Skeletal muscle tissue (tissue), 4 donors: ENCODE data around the gene NPR1. TPM values are rescaled to one million over a fixed set of nuclear protein-coding genes. Genes with fewer than 3 reads are reported as not detected.

Source experiments
- H3K27ac ChIP-seq: one replicate; pipeline ENCODE4 v1.7.0; 2013; ENCODE audit warnings: mild to moderate bottlenecking, low read depth, low read length, inconsistent platforms
- H3K27me3 ChIP-seq, 3 donors: one replicate each; pipeline ENCODE4 v1.7.0; 2013; ENCODE audit warnings: low read length in 3 of 3; ENCODE audit not compliant: control insufficient read depth in 3 of 3, insufficient read depth in 3 of 3
- H3K36me3 ChIP-seq, 3 donors: one replicate each; pipeline ENCODE4 v1.7.0; 2013; ENCODE audit warnings: low read length in 3 of 3; ENCODE audit not compliant: control insufficient read depth in 3 of 3, insufficient read depth in 3 of 3
- H3K4me1 ChIP-seq, 3 donors: one replicate each; pipeline ENCODE4 v1.7.0; 2013; ENCODE audit warnings: low read length in 3 of 3, mild to moderate bottlenecking in 3 of 3; ENCODE audit not compliant: control insufficient read depth in 3 of 3, insufficient read depth in 3 of 3
- H3K4me3 ChIP-seq, 3 donors: one replicate each; pipeline ENCODE4 v1.7.0; 2013; ENCODE audit warnings: low read length in 3 of 3
- H3K9ac ChIP-seq, 3 donors: one replicate each; pipeline ENCODE4 v1.7.0; 2013; ENCODE audit warnings: low read length in 3 of 3, mild to moderate bottlenecking in 3 of 3, moderate library complexity in 2 of 3, low read depth in 1 of 3
- H3K9me3 ChIP-seq, 3 donors: one replicate each; pipeline ENCODE4 v1.7.0; 2013; ENCODE audit warnings: low read length in 3 of 3; ENCODE audit not compliant: control insufficient read depth in 3 of 3
- total RNA-seq: library from RNA; depleted of rRNA; stranded (reverse); fragments of >200 nt; gene quantifications from one replicate; pipeline ENCODE4 v1.2.3, GENCODE V29; 2014
- donor health status: Osteomylitis.

The NPR1 gene
- total RNA-seq, 1 donor from 2014 or later: 11.5 TPM

- peaks cover 17 to 26% (median 24%) of the 10 kb centered on the region in 3 donors for H3K4me1 ChIP-seq
- peaks cover 5 to 10% (median 8%) of the 10 kb centered on the region in 3 donors for H3K27me3 ChIP-seq
- no peak overlapping the region for H3K9ac ChIP-seq
- H3K36me3 ChIP-seq: peaks cover 6 to 9% (median 6%) of the 10 kb centered on the region in 3 donors
- H3K9me3 ChIP-seq: no peaks in the 10 kb centered on the region
- no peak overlapping the region for H3K4me3 ChIP-seq
- H3K27ac ChIP-seq: no peak overlapping the region
Observed at GRCh38 chr1:153673511-153673910, 5.0 kb upstream of the NPR1 start.

- H3K27me3 ChIP-seq: peaks cover 23 to 38% (median 33%) of the 10 kb centered on the region in 3 donors
- H3K9ac ChIP-seq: peak overlapping the region in 2 of 3 donors; percentile 38 to 68
- H3K4me3 ChIP-seq: peak overlapping the region; percentile 57 to 74 (median 63)
- H3K27ac ChIP-seq: no peak overlapping the region
- H3K36me3 ChIP-seq: no peaks in the 10 kb centered on the region
- H3K4me1 ChIP-seq: peaks cover 10 to 24% (median 18%) of the 10 kb centered on the region in 3 donors
- no peaks in the 10 kb centered on the region for H3K9me3 ChIP-seq
Observed at GRCh38 chr1:153677718-153678518, 570 bp upstream of the NPR1 start.

- Histone ChIP-seq H3K36me3 (no peaks in the 10 kb centered on the region), H3K4me1 (peaks cover 10 to 24% (median 18%) of the 10 kb centered on the region in 3 donors), H3K9ac (peak overlapping the region; percentile 33 to 68 (median 38)), H3K4me3 (peak overlapping the region; percentile 57 to 74 (median 63)), H3K27ac (no peak overlapping the region), H3K27me3 (peaks cover 23 to 38% (median 33%) of the 10 kb centered on the region in 3 donors), H3K9me3 (no peaks in the 10 kb centered on the region)
Observed at GRCh38 chr1:153679337-153680119, 1.0 kb downstream of the NPR1 start.

- H3K36me3 ChIP-seq: peaks cover 0 to 2% (median 0%) of the 10 kb centered on the region in 3 donors
- no peak overlapping the region for H3K27ac ChIP-seq
- peaks cover 23 to 38% (median 33%) of the 10 kb centered on the region in 3 donors for H3K27me3 ChIP-seq
- H3K4me1 ChIP-seq: peaks cover 10 to 24% (median 18%) of the 10 kb centered on the region in 3 donors
- H3K4me3 ChIP-seq: peak overlapping the region in 2 of 3 donors; percentile 63 to 74
- H3K9ac ChIP-seq: no peak overlapping the region
- no peaks in the 10 kb centered on the region for H3K9me3 ChIP-seq
Observed at GRCh38 chr1:153680120-153680403, 1.6 kb downstream of the NPR1 start.

- H3K4me3 ChIP-seq: no peak overlapping the region
- peaks cover 10 to 21% (median 15%) of the 10 kb centered on the region in 3 donors for H3K4me1 ChIP-seq
- H3K27ac ChIP-seq: no peak overlapping the region
- peaks cover 0 to 8% (median 0%) of the 10 kb centered on the region in 3 donors for H3K36me3 ChIP-seq
- H3K27me3 ChIP-seq: peaks cover 23 to 37% (median 31%) of the 10 kb centered on the region in 3 donors
- H3K9ac ChIP-seq: no peak overlapping the region
- no peaks in the 10 kb centered on the region for H3K9me3 ChIP-seq
Observed at GRCh38 chr1:153682730-153683129, 4.2 kb downstream of the NPR1 start.

- Histone ChIP-seq H3K27me3 (peaks cover 16 to 26% (median 20%) of the 10 kb centered on the region in 3 donors), H3K9ac (no peak overlapping the region), H3K27ac (no peak overlapping the region), H3K36me3 (peaks cover 0 to 12% (median 0%) of the 10 kb centered on the region in 3 donors), H3K4me3 (no peak overlapping the region), H3K9me3 (no peaks in the 10 kb centered on the region), H3K4me1 (peaks cover 2 to 10% (median 4%) of the 10 kb centered on the region in 3 donors)
Observed at GRCh38 chr1:153683854-153684253, 5.4 kb downstream of the NPR1 start.

- H3K9ac ChIP-seq: no peak overlapping the region
- H3K4me1 ChIP-seq: no peaks in the 10 kb centered on the region
- peaks cover 7 to 16% (median 10%) of the 10 kb centered on the region in 3 donors for H3K27me3 ChIP-seq
- H3K27ac ChIP-seq: no peak overlapping the region
- H3K9me3 ChIP-seq: no peaks in the 10 kb centered on the region
- H3K4me3 ChIP-seq: no peak overlapping the region
- peaks cover 0 to 14% (median 3%) of the 10 kb centered on the region in 3 donors for H3K36me3 ChIP-seq
Observed at GRCh38 chr1:153684892-153685291, 6.4 kb downstream of the NPR1 start.

GRCh38 chr1:153685544-153686340, 7.3 kb downstream of the NPR1 start:
- Histone ChIP-seq H3K36me3 (peaks cover 0 to 14% (median 3%) of the 10 kb centered on the region in 3 donors), H3K9ac (no peak overlapping the region)

GRCh38 chr1:153687346-153688125, 9.0 kb downstream of the NPR1 start:
- no peaks in the 10 kb centered on the region for H3K9me3 ChIP-seq
- no peak overlapping the region for H3K4me3 ChIP-seq
- no peaks in the 10 kb centered on the region for H3K27me3 ChIP-seq
- no peak overlapping the region for H3K27ac ChIP-seq
- H3K4me1 ChIP-seq: no peaks in the 10 kb centered on the region
- H3K9ac ChIP-seq: peak overlapping the region in 1 of 3 donors; percentile 14
- peaks cover 0 to 14% (median 3%) of the 10 kb centered on the region in 3 donors for H3K36me3 ChIP-seq

More at GRCh38 chr1:153685544-153686340, 7.3 kb downstream of the NPR1 start:
- H3K4me1 ChIP-seq: no peaks in the 10 kb centered on the region
- no peak overlapping the region for H3K4me3 ChIP-seq
- no peak overlapping the region for H3K27ac ChIP-seq
- peaks cover 1 to 9% (median 2%) of the 10 kb centered on the region in 3 donors for H3K27me3 ChIP-seq
- H3K9me3 ChIP-seq: no peaks in the 10 kb centered on the region
